Esophagus (tissue), 2 donors: Measurements from ENCODE around the gene BRD3. TPM values are rescaled to one million over a fixed set of nuclear protein-coding genes. Genes with fewer than 3 reads are reported as not detected.

Source experiments
- H3K27ac ChIP-seq, 2 donors: one replicate each; pipeline ENCODE4 v1.5.1; 2013; ENCODE audit warnings: low read depth in 2 of 2, mild to moderate bottlenecking in 2 of 2, inconsistent platforms in 1 of 2, low read length in 1 of 2, moderate library complexity in 1 of 2
- H3K27me3 ChIP-seq, 2 donors: one replicate each; pipeline ENCODE4 v1.6.1; 2013; ENCODE audit warnings: low read length in 2 of 2, control low read depth in 1 of 2, mild to moderate bottlenecking in 1 of 2; ENCODE audit not compliant: insufficient read depth in 2 of 2, control insufficient read depth in 1 of 2
- H3K36me3 ChIP-seq, 2 donors: one replicate each; pipeline ENCODE4 v1.6.1; 2013; ENCODE audit warnings: low read length in 1 of 2; ENCODE audit not compliant: control insufficient read depth in 2 of 2, insufficient read depth in 2 of 2
- H3K4me1 ChIP-seq, 2 donors: one replicate each; pipeline ENCODE4 v1.6.1; 2013; ENCODE audit warnings: low read length in 1 of 2; ENCODE audit not compliant: control insufficient read depth in 2 of 2, insufficient read depth in 2 of 2
- H3K4me3 ChIP-seq, 2 donors: one replicate each; pipeline ENCODE4 v1.5.1; 2013; ENCODE audit warnings: low read length in 2 of 2, mild to moderate bottlenecking in 2 of 2, low read depth in 1 of 2, moderate library complexity in 1 of 2
- H3K9me3 ChIP-seq, 2 donors: one replicate each; pipeline ENCODE4 v1.6.1; 2013; ENCODE audit warnings: mild to moderate bottlenecking in 2 of 2, low read depth in 1 of 2, low read length in 1 of 2, moderate library complexity in 1 of 2; ENCODE audit not compliant: control insufficient read depth in 2 of 2, insufficient read depth in 1 of 2
- WGBS, 2 donors: extraction: QIAGEN DNeasy Blood & Tissue Kit; methylation state at CpG; one replicate each; pipeline ENCODE4 v1.1.7; 2013; 5-methylcytosine and 5-hydroxymethylcytosine counted together
- polyA plus RNA-seq, 2 donors: library from polyadenylated mRNA; stranded (reverse); fragments of 200-250 nt; gene quantifications; one replicate each; pipeline ENCODE4 v1.2.3, GENCODE V29; 2013
- donor health status: healthy with polysubstance abuse.
- donor health status: Bipolar disorder and iron deficiency.

The BRD3 gene
- polyA plus RNA-seq, 2 donors = 4.5 to 6.6 TPM

GRCh38 chr9:134050726-134051125, 17.1 kb downstream of the BRD3 start:
- H3K4me3 ChIP-seq = no peak overlapping the region
- H3K4me1 ChIP-seq = peaks cover 14 to 18% of the 10 kb centered on the region in 2 donors
- H3K36me3 ChIP-seq = peaks cover 11 to 67% of the 10 kb centered on the region in 2 donors
- 86 to 87% methylated on average over 14 of the region's 14 CpGs for WGBS, 2 donors
- H3K27me3 ChIP-seq = no peaks in the 10 kb centered on the region
- H3K9me3 ChIP-seq = no peaks in the 10 kb centered on the region
- H3K27ac ChIP-seq = no peak overlapping the region

DNA sequence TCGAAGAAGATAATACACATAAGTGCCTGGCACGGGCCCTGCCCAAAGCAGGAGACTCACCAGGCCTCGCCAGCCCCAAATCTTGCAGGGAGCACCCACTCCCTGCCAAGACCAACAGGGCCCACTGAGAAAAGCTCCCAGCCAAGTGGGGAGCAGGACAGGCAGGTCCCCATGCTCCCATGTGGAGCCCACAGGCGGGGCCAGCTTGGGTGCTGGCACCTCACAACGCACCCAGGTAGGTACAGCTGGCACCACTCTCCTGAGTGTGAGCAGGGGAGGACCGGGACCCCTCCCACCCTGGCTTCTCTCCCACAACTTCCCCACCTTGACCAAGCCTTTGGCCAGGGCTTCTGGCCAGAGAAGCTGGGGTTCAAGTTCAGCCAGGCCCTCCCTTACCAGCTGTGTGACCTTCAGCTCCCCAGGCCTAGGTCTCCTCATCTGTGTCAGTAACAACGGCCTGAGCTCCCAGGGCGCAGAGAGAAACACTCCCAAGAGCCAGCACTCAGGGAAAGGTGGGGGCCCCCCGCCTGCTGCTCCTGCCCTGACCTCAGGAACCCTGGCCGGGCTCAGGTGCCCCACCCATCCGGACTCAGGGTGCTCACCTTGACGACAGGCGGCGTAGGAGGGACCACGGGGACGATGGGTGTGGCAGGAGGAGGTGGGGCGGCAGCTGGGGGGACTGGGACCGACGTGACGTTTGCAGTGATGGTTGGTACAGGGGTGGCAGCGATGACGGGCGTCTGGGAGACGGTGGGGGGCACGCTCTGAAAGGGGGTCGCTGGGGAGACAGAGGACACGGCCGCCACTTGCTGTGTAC, 17.8 kb downstream of the BRD3 start:
- H3K27me3 ChIP-seq = no peaks in the 10 kb centered on the region
- no peak overlapping the region for H3K27ac ChIP-seq
- WGBS, 2 donors = 82 to 83% methylated on average over 28 of the region's 28 CpGs
- peaks cover 7 to 10% of the 10 kb centered on the region in 2 donors for H3K4me1 ChIP-seq
- no peak overlapping the region for H3K4me3 ChIP-seq
- no peaks in the 10 kb centered on the region for H3K9me3 ChIP-seq
- H3K36me3 ChIP-seq = peaks cover 14 to 74% of the 10 kb centered on the region in 2 donors

GRCh38 chr9:134049236-134049635, 18.6 kb downstream of the BRD3 start:
- peaks cover 14 to 77% of the 10 kb centered on the region in 2 donors for H3K36me3 ChIP-seq

DNA sequence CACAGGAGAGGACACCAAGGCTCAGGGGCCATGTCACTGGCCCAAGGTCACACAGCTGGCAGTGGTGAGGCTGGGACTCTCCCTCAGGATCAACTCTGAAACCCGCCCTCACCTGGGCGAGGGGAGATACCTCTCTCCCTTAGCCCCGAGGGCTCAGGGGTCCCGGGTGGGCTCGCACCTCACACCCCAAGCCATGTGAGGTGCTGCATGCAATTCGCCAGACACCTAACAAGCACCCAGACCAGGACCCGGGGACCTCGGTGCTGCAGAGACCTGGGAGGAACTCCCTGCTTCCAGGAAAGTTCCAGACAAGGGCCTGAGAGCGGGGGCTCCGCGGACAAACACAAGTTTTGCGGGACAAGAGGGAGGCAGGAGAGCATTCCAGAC, 19.3 kb downstream of the BRD3 start:
- Histone ChIP-seq H3K27me3 (no peaks in the 10 kb centered on the region), H3K4me1 (peaks cover 5 to 7% of the 10 kb centered on the region in 2 donors), H3K27ac (no peak overlapping the region), H3K4me3 (no peak overlapping the region), H3K36me3 (peaks cover 14 to 77% of the 10 kb centered on the region in 2 donors), H3K9me3 (no peaks in the 10 kb centered on the region)
- 85 to 91% methylated on average over 12 of the region's 12 CpGs for WGBS, 2 donors

More at GRCh38 chr9:134049236-134049635, 18.6 kb downstream of the BRD3 start:
- WGBS, 2 donors = 50 to 55% methylated on average over 20 of the region's 20 CpGs
- H3K27ac ChIP-seq = no peak overlapping the region
- H3K4me1 ChIP-seq = peaks cover 5 to 7% of the 10 kb centered on the region in 2 donors
- H3K4me3 ChIP-seq = no peak overlapping the region
- no peaks in the 10 kb centered on the region for H3K27me3 ChIP-seq
- H3K9me3 ChIP-seq = no peaks in the 10 kb centered on the region

- Histone ChIP-seq H3K4me3 (no peak overlapping the region), H3K36me3 (peaks cover 18 to 74% of the 10 kb centered on the region in 2 donors), H3K27me3 (no peaks in the 10 kb centered on the region), H3K27ac (no peak overlapping the region), H3K4me1 (peaks cover 5 to 7% of the 10 kb centered on the region in 2 donors), H3K9me3 (no peaks in the 10 kb centered on the region)
- WGBS, 2 donors = 93 to 94% methylated on average over 52 to 53 of the region's 53 CpGs
Measured at GRCh38 chr9:134047868-134048581, 19.8 kb downstream of the BRD3 start.

GRCh38 chr9:134046894-134047681, 20.7 kb downstream of the BRD3 start:
- H3K27ac ChIP-seq = no peak overlapping the region
- peaks cover 18 to 67% of the 10 kb centered on the region in 2 donors for H3K36me3 ChIP-seq
- no peaks in the 10 kb centered on the region for H3K9me3 ChIP-seq

GRCh38 chr9:134045841-134046544, 21.8 kb downstream of the BRD3 start:
- Histone ChIP-seq H3K36me3 (peaks cover 18 to 66% of the 10 kb centered on the region in 2 donors), H3K4me3 (no peak overlapping the region), H3K9me3 (no peaks in the 10 kb centered on the region), H3K4me1 (peaks cover 5 to 10% of the 10 kb centered on the region in 2 donors), H3K27ac (no peak overlapping the region), H3K27me3 (no peaks in the 10 kb centered on the region)
- WGBS, 2 donors = 82 to 84% methylated on average over 26 of the region's 26 CpGs

More at GRCh38 chr9:134046894-134047681, 20.7 kb downstream of the BRD3 start:
- Histone ChIP-seq H3K27me3 (no peaks in the 10 kb centered on the region), H3K4me1 (peaks cover 5 to 7% of the 10 kb centered on the region in 2 donors), H3K4me3 (no peak overlapping the region)
- WGBS, 2 donors = 57 to 66% methylated on average over 19 to 21 of the region's 21 CpGs

DNA sequence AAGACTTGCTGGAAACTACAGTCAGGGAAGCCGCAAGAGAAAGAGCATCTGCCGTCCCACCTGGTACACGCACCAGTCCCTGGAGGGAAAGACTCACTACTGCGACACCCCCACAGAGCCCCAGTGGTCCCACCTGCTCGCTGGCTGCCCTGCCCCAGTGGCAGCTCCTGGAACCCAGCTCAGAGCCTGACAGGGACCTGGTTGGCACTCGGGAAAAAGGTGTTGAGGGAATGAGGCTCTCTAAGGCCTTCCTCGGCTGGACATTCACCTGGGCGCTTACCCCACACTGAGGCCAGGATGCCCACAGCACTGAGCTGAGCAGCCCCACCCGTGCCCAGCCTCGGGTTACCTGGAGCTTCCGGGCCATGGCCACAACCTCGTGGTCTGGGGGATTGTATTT, 22.9 kb downstream of the BRD3 start:
- H3K27ac ChIP-seq = no peak overlapping the region
- H3K9me3 ChIP-seq = no peaks in the 10 kb centered on the region
- H3K27me3 ChIP-seq = no peaks in the 10 kb centered on the region
- H3K4me3 ChIP-seq = no peak overlapping the region
- WGBS, 2 donors = 89 to 90% methylated on average over 12 of the region's 12 CpGs
- H3K36me3 ChIP-seq = peaks cover 18 to 64% of the 10 kb centered on the region in 2 donors
- H3K4me1 ChIP-seq = peaks cover 5 to 13% of the 10 kb centered on the region in 2 donors
